Gastroesophageal sphincter (tissue), 3 donors: Measurements from ENCODE around the gene SLC5A6.

Experiments
- CTCF ChIP-seq, 4 experiments: fragments of 200-600 bp in 2 of 4; fragments of 450-650 bp in 2 of 4; sonication (generic) in 1 of 4; IDR thresholded peaks; one replicate each; pipeline ENCODE4 v1.5.1; 2017 to 2019; ENCODE audit warnings: antibody characterized with exemption in 4 of 4, mild to moderate bottlenecking in 2 of 4, moderate library complexity in 2 of 4
- EP300 ChIP-seq: sonication (generic); formaldehyde crosslinking; IDR thresholded peaks from one replicate; pipeline ENCODE4 v1.6.1; 2017; ENCODE audit warnings: antibody characterized with exemption, mild to moderate bottlenecking
- POLR2A ChIP-seq, 2 donors: fragments of 450-650 bp; IDR thresholded peaks; one replicate each; pipeline ENCODE4 v1.6.1; 2017; ENCODE audit warnings: antibody characterized with exemption in 2 of 2, mild to moderate bottlenecking in 2 of 2, moderate library complexity in 1 of 2

GRCh38 chr2:27222407-27222806 lies 10.3 kb upstream of the SLC5A6 start:
- TF ChIP-seq POLR2A (IDR thresholded peaks at IDR 0.05), result no peak
- TF ChIP-seq CTCF (IDR thresholded peaks at IDR 0.05), result no peak
- TF ChIP-seq EP300, result no peak
